GM12874 (cell line): Measurements from ENCODE around the gene RHBDF2.

Source experiments
- CTCF ChIP-seq: IDR thresholded peaks from 2 replicates; pipeline ENCODE4 v1.5.1; 2011; ENCODE audit warnings: low read depth, mild to moderate bottlenecking, control low read depth, low read length, moderate library complexity; ENCODE audit not compliant: insufficient read depth

RHBDF2 gene

GRCh38 chr17:76422406-76422805, 78.8 kb downstream of the RHBDF2 start:
- no peak for TF ChIP-seq CTCF

GRCh38 chr17:76421044-76421407, 80.2 kb downstream of the RHBDF2 start:
- no peak for TF ChIP-seq CTCF
